Mucosa of rectum (tissue), 2 donors: Measurements from ENCODE around the gene LGI1.

ENCODE experiments used
- H3K27ac ChIP-seq, 2 donors: one replicate each; pipeline ENCODE4 v1.7.0; 2013; ENCODE audit warnings: inconsistent platforms in 2 of 2, low read depth in 2 of 2, low read length in 2 of 2
- H3K27me3 ChIP-seq, 2 donors: one replicate each; pipeline ENCODE4 v1.7.0; 2013; ENCODE audit warnings: low read length in 2 of 2; ENCODE audit not compliant: control insufficient read depth in 2 of 2, insufficient read depth in 2 of 2
- H3K36me3 ChIP-seq, 2 donors: one replicate each; pipeline ENCODE4 v1.7.0; 2013; ENCODE audit warnings: low read length in 2 of 2; ENCODE audit not compliant: control insufficient read depth in 2 of 2, insufficient read depth in 2 of 2
- H3K4me1 ChIP-seq, 2 donors: one replicate each; pipeline ENCODE4 v1.7.0; 2013; ENCODE audit warnings: low read length in 2 of 2, mild to moderate bottlenecking in 1 of 2; ENCODE audit not compliant: control insufficient read depth in 2 of 2, insufficient read depth in 2 of 2
- H3K4me3 ChIP-seq, 2 donors: one replicate each; pipeline ENCODE4 v1.7.0; 2013; ENCODE audit warnings: low read length in 2 of 2
- H3K9ac ChIP-seq, 2 donors: one replicate each; pipeline ENCODE4 v1.7.0; 2013; ENCODE audit warnings: low read length in 2 of 2, low read depth in 1 of 2, mild to moderate bottlenecking in 1 of 2
- H3K9me3 ChIP-seq, 2 donors: one replicate each; pipeline ENCODE4 v1.7.0; 2013; ENCODE audit warnings: low read length in 2 of 2; ENCODE audit not compliant: control insufficient read depth in 2 of 2
- donor health status: healthy.
- donor health status: Normal muscosa, but diverticular disease.

Gene LGI1

GRCh38 chr10:93768892-93769291, 11.2 kb downstream of the LGI1 start:
- H3K27me3 ChIP-seq, result no peaks in the 10 kb centered on the region
- no peaks in the 10 kb centered on the region for H3K4me1 ChIP-seq
- no peaks in the 10 kb centered on the region for H3K36me3 ChIP-seq
- no peak overlapping the region for H3K9ac ChIP-seq
- no peak overlapping the region for H3K27ac ChIP-seq
- no peak overlapping the region for H3K4me3 ChIP-seq
- H3K9me3 ChIP-seq, result no peaks in the 10 kb centered on the region

- Histone ChIP-seq H3K36me3 (no peaks in the 10 kb centered on the region), H3K9ac (no peak overlapping the region), H3K4me3 (no peak overlapping the region), H3K4me1 (no peaks in the 10 kb centered on the region), H3K27ac (no peak overlapping the region), H3K9me3 (no peaks in the 10 kb centered on the region), H3K27me3 (no peaks in the 10 kb centered on the region)
Measured at GRCh38 chr10:93771354-93771753, 13.6 kb downstream of the LGI1 start.

GRCh38 chr10:93773120-93773519, 15.4 kb downstream of the LGI1 start:
- H3K9ac ChIP-seq, result no peak overlapping the region
- no peak overlapping the region for H3K27ac ChIP-seq

GRCh38 chr10:93773705-93774104, 16.0 kb downstream of the LGI1 start:
- Histone ChIP-seq H3K36me3 (no peaks in the 10 kb centered on the region), H3K27me3 (no peaks in the 10 kb centered on the region), H3K4me3 (no peak overlapping the region), H3K9ac (no peak overlapping the region), H3K9me3 (no peaks in the 10 kb centered on the region), H3K4me1 (no peaks in the 10 kb centered on the region), H3K27ac (no peak overlapping the region)

More at GRCh38 chr10:93773120-93773519, 15.4 kb downstream of the LGI1 start:
- Histone ChIP-seq H3K27me3 (no peaks in the 10 kb centered on the region), H3K36me3 (no peaks in the 10 kb centered on the region), H3K4me3 (no peak overlapping the region), H3K9me3 (no peaks in the 10 kb centered on the region), H3K4me1 (no peaks in the 10 kb centered on the region)

GRCh38 chr10:93775356-93775755, 17.6 kb downstream of the LGI1 start:
- H3K27me3 ChIP-seq, result no peaks in the 10 kb centered on the region
- no peaks in the 10 kb centered on the region for H3K4me1 ChIP-seq
- no peaks in the 10 kb centered on the region for H3K36me3 ChIP-seq
- H3K27ac ChIP-seq, result no peak overlapping the region
- H3K9ac ChIP-seq, result no peak overlapping the region
- H3K9me3 ChIP-seq, result no peaks in the 10 kb centered on the region
- no peak overlapping the region for H3K4me3 ChIP-seq

- H3K4me3 ChIP-seq, result no peak overlapping the region
- H3K9ac ChIP-seq, result no peak overlapping the region
- no peaks in the 10 kb centered on the region for H3K4me1 ChIP-seq
- H3K27me3 ChIP-seq, result no peaks in the 10 kb centered on the region
- no peaks in the 10 kb centered on the region for H3K36me3 ChIP-seq
- H3K27ac ChIP-seq, result no peak overlapping the region
- H3K9me3 ChIP-seq, result no peaks in the 10 kb centered on the region
Measured at GRCh38 chr10:93777092-93777491, 19.4 kb downstream of the LGI1 start.

- Histone ChIP-seq H3K4me1 (no peaks in the 10 kb centered on the region), H3K27me3 (no peaks in the 10 kb centered on the region), H3K9me3 (no peaks in the 10 kb centered on the region), H3K27ac (no peak overlapping the region), H3K9ac (no peak overlapping the region), H3K36me3 (no peaks in the 10 kb centered on the region), H3K4me3 (no peak overlapping the region)
Measured at GRCh38 chr10:93784059-93784458, 26.3 kb downstream of the LGI1 start.

GRCh38 chr10:93788413-93789208, 30.9 kb downstream of the LGI1 start:
- H3K4me1 ChIP-seq, result no peaks in the 10 kb centered on the region
- no peak overlapping the region for H3K4me3 ChIP-seq
- no peak overlapping the region for H3K27ac ChIP-seq
- no peaks in the 10 kb centered on the region for H3K9me3 ChIP-seq
- no peaks in the 10 kb centered on the region for H3K36me3 ChIP-seq
- no peak overlapping the region for H3K9ac ChIP-seq
- no peaks in the 10 kb centered on the region for H3K27me3 ChIP-seq

- no peaks in the 10 kb centered on the region for H3K4me1 ChIP-seq
- no peaks in the 10 kb centered on the region for H3K9me3 ChIP-seq
- H3K4me3 ChIP-seq, result no peak overlapping the region
- H3K36me3 ChIP-seq, result no peaks in the 10 kb centered on the region
- H3K27ac ChIP-seq, result no peak overlapping the region
- H3K27me3 ChIP-seq, result no peaks in the 10 kb centered on the region
- no peak overlapping the region for H3K9ac ChIP-seq
Measured at GRCh38 chr10:93790439-93790838, 32.7 kb downstream of the LGI1 start.

GRCh38 chr10:93796167-93796566, 38.4 kb downstream of the LGI1 start:
- no peaks in the 10 kb centered on the region for H3K27me3 ChIP-seq
- no peak overlapping the region for H3K9ac ChIP-seq
- H3K4me3 ChIP-seq, result no peak overlapping the region
- no peak overlapping the region for H3K27ac ChIP-seq
- no peaks in the 10 kb centered on the region for H3K36me3 ChIP-seq
- H3K4me1 ChIP-seq, result no peaks in the 10 kb centered on the region
- H3K9me3 ChIP-seq, result no peaks in the 10 kb centered on the region
